ENCODE data around the gene MACROD1.

MACROD1 gene

GRCh38 chr11:64110465-64111375 is 55.2 kb downstream of the MACROD1 start:
- TF ChIP-seq ZBTB7A (IDR thresholded peaks at IDR 0.05; ENCODE audit: low read depth) (no peak), RAD21 (IDR thresholded peaks at IDR 0.05; ENCODE audit: low read depth) (no peak)

GRCh38 chr11:64109332-64109731 is 56.6 kb downstream of the MACROD1 start:
- no peak for TF ChIP-seq MAX (IDR thresholded peaks at IDR 0.05)
- TF ChIP-seq REST (IDR thresholded peaks at IDR 0.05; ENCODE audit: low read depth), result no peak
- no peak for TF ChIP-seq YY1 (IDR thresholded peaks at IDR 0.05; ENCODE audit: low read depth)
- no peak for TF ChIP-seq FOXM1 (IDR thresholded peaks at IDR 0.05; ENCODE audit: borderline replicate concordance, low read depth)
- no peak for TF ChIP-seq CEBPB (IDR thresholded peaks at IDR 0.05)

GRCh38 chr11:64107303-64107702 is 58.6 kb downstream of the MACROD1 start:
- TF ChIP-seq EP300 (IDR thresholded peaks at IDR 0.05; ENCODE audit: borderline replicate concordance) (no peak), FOXM1 (IDR thresholded peaks at IDR 0.05; ENCODE audit: borderline replicate concordance, low read depth) (no peak), TAF1 (IDR thresholded peaks at IDR 0.05; ENCODE audit: low read depth) (no peak), REST (IDR thresholded peaks at IDR 0.05; ENCODE audit: low read depth) (no peak), RAD21 (IDR thresholded peaks at IDR 0.05; ENCODE audit: low read depth) (no peak), ZBTB7A (IDR thresholded peaks at IDR 0.05; ENCODE audit: low read depth) (no peak), YY1 (IDR thresholded peaks at IDR 0.05; ENCODE audit: low read depth) (no peak), EGR1 (IDR thresholded peaks at IDR 0.05) (no peak), TCF12 (IDR thresholded peaks at IDR 0.05; ENCODE audit: low read depth) (no peak), CEBPB (IDR thresholded peaks at IDR 0.05) (no peak), NFIC (IDR thresholded peaks at IDR 0.05) (no peak), TEAD4 (IDR thresholded peaks at IDR 0.05) (no peak), MAX (IDR thresholded peaks at IDR 0.05) (no peak), CREB1 (IDR thresholded peaks at IDR 0.05; ENCODE audit: low read depth) (no peak), USF1 (IDR thresholded peaks at IDR 0.05) (no peak)

- TF ChIP-seq ZBTB7A (IDR thresholded peaks at IDR 0.05; ENCODE audit: low read depth), result no peak
- no peak for TF ChIP-seq USF1 (IDR thresholded peaks at IDR 0.05)
- TF ChIP-seq EP300 (IDR thresholded peaks at IDR 0.05; ENCODE audit: borderline replicate concordance), result no peak
- no peak for TF ChIP-seq TCF12 (IDR thresholded peaks at IDR 0.05; ENCODE audit: low read depth)
- no peak for TF ChIP-seq REST (IDR thresholded peaks at IDR 0.05; ENCODE audit: low read depth)
- no peak for TF ChIP-seq RAD21 (IDR thresholded peaks at IDR 0.05; ENCODE audit: low read depth)
- no peak for TF ChIP-seq TAF1 (IDR thresholded peaks at IDR 0.05; ENCODE audit: low read depth)
- TF ChIP-seq NFIC (IDR thresholded peaks at IDR 0.05), result no peak
- no peak for TF ChIP-seq TEAD4 (IDR thresholded peaks at IDR 0.05)
- no peak for TF ChIP-seq FOXM1 (IDR thresholded peaks at IDR 0.05; ENCODE audit: borderline replicate concordance, low read depth)
- no peak for TF ChIP-seq MAX (IDR thresholded peaks at IDR 0.05)
- TF ChIP-seq EGR1 (IDR thresholded peaks at IDR 0.05), result no peak
- no peak for TF ChIP-seq CREB1 (IDR thresholded peaks at IDR 0.05; ENCODE audit: low read depth)
These were observed 61.3 kb downstream of the MACROD1 start for GRCh38 chr11:64104632-64105031.

Measured in Ishikawa (cell line).